T-cell (primary cell): Measurements from ENCODE around the gene HES1. TPM values are rescaled to one million over a fixed set of nuclear protein-coding genes. Genes with fewer than 3 reads are reported as not detected.
A peak's percentile ranks its signal among the peaks of the same experiment; 100 is the strongest.

Source experiments
- ATAC-seq, 4 experiments: fragments of 200-7000 bp in 3 of 4; fragments of 150-1000 bp in 1 of 4; cut with Tn5 transposase; replicated peaks in 1 of 4; 1 replicate in 3 of 4; 2 replicates in 1 of 4; pipeline ENCODE4 v1.10.0; 2021; ENCODE audit warnings: moderate library complexity in 3 of 4, mild to moderate bottlenecking in 2 of 4, moderate number of reproducible peaks in 1 of 4
- CTCF ChIA-PET, 2 donors: fragments of 300-600 bp; sonication (Branson Sonifier 250); formaldehyde crosslinking; loops; one replicate each; lab custom pipeline; 2022; ENCODE audit warnings: antibody characterized with exemption in 2 of 2; lab: Charles Lee
- POLR2A ChIA-PET, 2 donors: fragments of 300-600 bp; sonication (Branson Sonifier 250); formaldehyde crosslinking; loops; one replicate each; lab custom pipeline; 2022; ENCODE audit warnings: antibody characterized with exemption in 2 of 2; lab: Charles Lee
- DNase-seq, 35 experiments: peaks; one replicate each; pipeline versions ENCODE4 v3.0.0 to v3.0.0-alpha.2; 2013 to 2023
- H3K27ac ChIP-seq: one replicate; pipeline ENCODE4 v1.5.1; 2013; ENCODE audit warnings: low read length
- H3K27me3 ChIP-seq, 2 experiments: replicated peaks in 1 of 2; 1 replicate in 1 of 2; 2 replicates in 1 of 2; pipeline versions ENCODE4 v1.6.1 to v1.7.0; 2013; ENCODE audit warnings: low read length in 1 of 2, mixed read lengths in 1 of 2; ENCODE audit not compliant: control insufficient read depth in 2 of 2, insufficient read depth in 2 of 2; ENCODE audit errors: extremely low read depth in 1 of 2
- H3K36me3 ChIP-seq, 2 donors: 1 replicate in 1 of 2; 2 replicates in 1 of 2; pipeline versions ENCODE4 v1.6.1 to v1.7.0; 2013; ENCODE audit warnings: low read length in 1 of 2; ENCODE audit not compliant: control insufficient read depth in 2 of 2, insufficient read depth in 1 of 2; ENCODE audit errors: extremely low read depth in 1 of 2
- H3K4me1 ChIP-seq, 2 experiments: 1 replicate in 1 of 2; 2 replicates in 1 of 2; pipeline versions ENCODE4 v1.6.1 to v1.7.0; 2013; ENCODE audit warnings: low read length in 2 of 2, mixed read lengths in 1 of 2; ENCODE audit not compliant: insufficient read depth in 2 of 2, control insufficient read depth in 1 of 2; ENCODE audit errors: extremely low read depth in 1 of 2
- H3K4me3 ChIP-seq, 2 donors: 1 replicate in 1 of 2; 2 replicates in 1 of 2; pipeline versions ENCODE4 v1.5.1 to v1.7.0; 2013; ENCODE audit warnings: mild to moderate bottlenecking in 2 of 2, low read length in 1 of 2, moderate library complexity in 1 of 2; ENCODE audit not compliant: control insufficient read depth in 1 of 2; ENCODE audit errors: extremely low read depth in 1 of 2
- H3K9me3 ChIP-seq: 2 replicates; pipeline ENCODE4 v1.7.0; 2013
- H3K27ac Mint-ChIP-seq, 2 donors: one replicate each; pipeline ENCODE4 v1.8.0; 2020 to 2021; ENCODE audit warnings: mild to moderate bottlenecking in 2 of 2, mixed read lengths in 2 of 2
- H3K27me3 Mint-ChIP-seq, 2 donors: one replicate each; pipeline ENCODE4 v1.8.0; 2021 to 2022; ENCODE audit warnings: mixed read lengths in 2 of 2
- H3K36me3 Mint-ChIP-seq: one replicate; pipeline ENCODE4 v1.8.0; 2021; ENCODE audit warnings: mixed read lengths
- H3K4me1 Mint-ChIP-seq, 3 donors: one replicate each; pipeline ENCODE4 v1.8.0; 2020 to 2022; ENCODE audit warnings: mixed read lengths in 3 of 3, mild to moderate bottlenecking in 1 of 3
- H3K4me3 Mint-ChIP-seq, 3 donors: one replicate each; pipeline ENCODE4 v1.8.0; 2020 to 2022; ENCODE audit warnings: mild to moderate bottlenecking in 3 of 3, mixed read lengths in 3 of 3, moderate library complexity in 3 of 3
- H3K9me3 Mint-ChIP-seq, 3 donors: one replicate each; pipeline ENCODE4 v1.8.0; 2020 to 2022; ENCODE audit warnings: mixed read lengths in 3 of 3
- WGBS: methylation state at CpG from one replicate; pipeline ENCODE4 v1.1.5; 2013; ENCODE audit warnings: missing lambda C conversion rate; ENCODE audit not compliant: insufficient coverage; 5-methylcytosine and 5-hydroxymethylcytosine counted together
- total RNA-seq, 35 experiments: library from RNA in 6 of 35; stranded (reverse) in 6 of 35; fragments of 120-200 nt in 1 of 35; gene quantifications; one replicate each; pipeline versions ENCODE4 v1.2.1 to v1.2.4 and lab custom pipeline; 2013 to 2026

The HES1 gene
- total RNA-seq, 5 donors from 2014 or later (not counting 1 experiment from before 2014, with no cell fraction given), result 0.35 to 1.1 (median 0.46) TPM

- Mint-ChIP-seq H3K9me3 (no peaks in the 10 kb centered on the region), H3K4me3 (no peak overlapping the region), H3K36me3 (no peaks in the 10 kb centered on the region), H3K27me3 (peaks cover 4 to 16% of the 10 kb centered on the region in 2 donors), H3K27ac (no peak overlapping the region), H3K4me1 (peaks cover 8 to 19% (median 16%) of the 10 kb centered on the region in 3 donors)
- Histone ChIP-seq H3K27ac (no peak overlapping the region), H3K4me3 (no peak overlapping the region), H3K9me3 (no peaks in the 10 kb centered on the region), H3K36me3 (no peaks in the 10 kb centered on the region), H3K27me3 (peaks cover 0 to 38% of the 10 kb centered on the region in 2 experiments), H3K4me1 (peaks cover 3 to 9% of the 10 kb centered on the region in 2 experiments)
- no peak for DNase-seq
- ChIA-PET CTCF (no interaction called here), POLR2A (interaction anchor here in 1 of 2 donors (0.5 kb wide), 1 partner anchor 18 kb away, joined by 4 read pairs; no protein-coding TSS in a partner anchor)
- 86% methylated on average over 12 of the region's 15 CpGs for WGBS
- ATAC-seq, result no peak
These were observed 35.0 kb upstream of the HES1 start for GRCh38 chr3:194100856-194101390.

DNA sequence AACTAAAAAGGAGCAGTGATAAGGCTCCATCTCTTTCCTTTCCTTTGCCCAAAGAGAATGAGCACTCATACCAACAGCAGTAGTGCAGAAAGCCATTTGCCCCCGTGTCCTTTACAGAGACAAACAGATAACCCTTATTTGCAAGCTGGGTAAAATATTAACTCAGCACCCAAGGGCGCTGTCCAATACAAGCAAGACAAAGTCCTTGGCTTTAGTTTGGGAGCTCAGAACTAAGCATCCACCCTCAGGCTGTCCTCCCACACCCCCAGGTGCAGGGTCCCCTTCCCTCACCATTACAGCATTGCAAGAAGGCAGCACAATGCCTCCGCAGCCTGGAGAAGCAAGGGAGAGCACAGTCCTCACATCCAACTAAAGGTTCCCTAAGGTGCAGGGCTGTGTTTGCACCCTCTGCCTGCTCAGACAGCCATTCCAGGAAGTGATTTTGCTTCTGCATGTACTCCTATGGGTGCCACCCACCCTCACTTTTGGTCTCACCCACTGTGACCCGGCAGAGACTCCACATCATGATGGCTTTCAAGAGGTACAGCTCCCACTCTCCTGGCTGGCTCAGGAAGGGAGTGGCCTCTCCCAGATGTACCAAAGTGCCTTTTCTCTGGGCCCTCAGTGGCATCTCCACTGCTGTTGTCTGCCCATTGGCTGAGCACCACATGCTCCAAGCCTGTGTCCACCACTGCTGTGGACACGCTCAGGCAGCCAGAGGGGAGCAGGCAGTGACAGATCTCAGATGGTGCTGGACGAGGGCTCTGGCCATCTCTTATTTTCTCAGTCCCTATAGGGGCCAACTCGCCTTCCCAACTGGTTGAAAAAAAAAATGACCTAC is 34.1 kb upstream of the HES1 start:
- peaks cover 0 to 40% of the 10 kb centered on the region in 2 experiments for H3K27me3 ChIP-seq
- ATAC-seq, result no peak
- H3K4me3 ChIP-seq, result no peak overlapping the region
- no peaks in the 10 kb centered on the region for H3K36me3 Mint-ChIP-seq
- peaks cover 3 to 9% of the 10 kb centered on the region in 2 experiments for H3K4me1 ChIP-seq
- H3K27me3 Mint-ChIP-seq, result peaks cover 4 to 18% of the 10 kb centered on the region in 2 donors
- H3K4me1 Mint-ChIP-seq, result peaks cover 6 to 16% (median 16%) of the 10 kb centered on the region in 3 donors
- ChIA-PET POLR2A (no interaction called here), CTCF (no interaction called here)
- 86% methylated on average over 6 of the region's 7 CpGs for WGBS
- no peaks in the 10 kb centered on the region for H3K36me3 ChIP-seq
- H3K9me3 ChIP-seq, result no peaks in the 10 kb centered on the region
- no peak for DNase-seq
- H3K27ac Mint-ChIP-seq, result no peak overlapping the region
- no peaks in the 10 kb centered on the region for H3K9me3 Mint-ChIP-seq
- H3K27ac ChIP-seq, result no peak overlapping the region
- H3K4me3 Mint-ChIP-seq, result no peak overlapping the region

DNA sequence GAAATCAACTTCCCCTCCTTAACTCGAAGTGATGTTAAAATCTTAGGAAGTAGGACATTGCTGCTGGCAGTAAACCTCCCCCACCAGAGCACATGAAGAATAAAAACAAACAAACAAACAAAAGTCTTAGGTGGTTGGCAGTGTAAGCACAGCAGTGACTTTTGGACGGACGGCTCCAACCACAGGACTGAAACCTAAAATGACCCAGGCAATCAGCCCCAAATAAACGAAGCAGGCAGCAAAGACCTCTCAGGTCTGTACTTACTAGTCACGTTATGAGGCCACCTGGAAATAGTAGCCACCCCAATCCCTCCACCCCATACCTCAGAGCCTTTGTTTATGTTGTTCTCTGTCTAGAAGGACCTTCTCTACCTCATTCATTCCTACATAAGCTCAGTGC is 33.5 kb upstream of the HES1 start:
- Histone ChIP-seq H3K4me3 (no peak overlapping the region), H3K9me3 (no peaks in the 10 kb centered on the region), H3K4me1 (peaks cover 3 to 9% of the 10 kb centered on the region in 2 experiments), H3K36me3 (no peaks in the 10 kb centered on the region), H3K27me3 (peaks cover 0 to 38% of the 10 kb centered on the region in 2 experiments), H3K27ac (no peak overlapping the region)
- Mint-ChIP-seq H3K9me3 (no peaks in the 10 kb centered on the region), H3K4me3 (no peak overlapping the region), H3K4me1 (peaks cover 6 to 16% (median 16%) of the 10 kb centered on the region in 3 donors), H3K27me3 (peaks cover 4 to 19% of the 10 kb centered on the region in 2 donors), H3K36me3 (no peaks in the 10 kb centered on the region), H3K27ac (no peak overlapping the region)
- ChIA-PET POLR2A (no interaction called here), CTCF (no interaction called here)
- 77% methylated on average over 4 of the region's 5 CpGs for WGBS
- DNase-seq, result no peak
- ATAC-seq, result no peak

- ATAC-seq, result peak; percentile 95 to 100 (median 98)
- ChIA-PET CTCF (interaction anchor here (0.6 kb wide), 5 partner anchors 30 to 473 kb away, joined by 3 read pairs; no protein-coding TSS in a partner anchor), POLR2A (interaction anchor here in 1 of 2 donors (0.6 kb wide), 1 partner anchor 80 kb away, joined by 3 read pairs; no protein-coding TSS in a partner anchor)
- Mint-ChIP-seq H3K36me3 (no peaks in the 10 kb centered on the region), H3K9me3 (no peaks in the 10 kb centered on the region), H3K27me3 (peaks cover 9 to 22% of the 10 kb centered on the region in 2 donors), H3K27ac (peak overlapping the region in 1 of 2 donors; percentile 23), H3K4me1 (peaks cover 6 to 16% (median 16%) of the 10 kb centered on the region in 3 donors), H3K4me3 (no peak overlapping the region)
- Histone ChIP-seq H3K4me1 (peaks cover 3 to 9% of the 10 kb centered on the region in 2 experiments), H3K4me3 (no peak overlapping the region), H3K36me3 (no peaks in the 10 kb centered on the region), H3K27ac (no peak overlapping the region), H3K9me3 (no peaks in the 10 kb centered on the region), H3K27me3 (peaks cover 0 to 37% of the 10 kb centered on the region in 2 experiments)
- 0% methylated on average over 1 of the region's 7 CpGs for WGBS
- peak in 32 of 35 experiments; percentile 7 to 77 (median 46) for DNase-seq
These were observed 32.4 kb upstream of the HES1 start for GRCh38 chr3:194103505-194103904.

DNA sequence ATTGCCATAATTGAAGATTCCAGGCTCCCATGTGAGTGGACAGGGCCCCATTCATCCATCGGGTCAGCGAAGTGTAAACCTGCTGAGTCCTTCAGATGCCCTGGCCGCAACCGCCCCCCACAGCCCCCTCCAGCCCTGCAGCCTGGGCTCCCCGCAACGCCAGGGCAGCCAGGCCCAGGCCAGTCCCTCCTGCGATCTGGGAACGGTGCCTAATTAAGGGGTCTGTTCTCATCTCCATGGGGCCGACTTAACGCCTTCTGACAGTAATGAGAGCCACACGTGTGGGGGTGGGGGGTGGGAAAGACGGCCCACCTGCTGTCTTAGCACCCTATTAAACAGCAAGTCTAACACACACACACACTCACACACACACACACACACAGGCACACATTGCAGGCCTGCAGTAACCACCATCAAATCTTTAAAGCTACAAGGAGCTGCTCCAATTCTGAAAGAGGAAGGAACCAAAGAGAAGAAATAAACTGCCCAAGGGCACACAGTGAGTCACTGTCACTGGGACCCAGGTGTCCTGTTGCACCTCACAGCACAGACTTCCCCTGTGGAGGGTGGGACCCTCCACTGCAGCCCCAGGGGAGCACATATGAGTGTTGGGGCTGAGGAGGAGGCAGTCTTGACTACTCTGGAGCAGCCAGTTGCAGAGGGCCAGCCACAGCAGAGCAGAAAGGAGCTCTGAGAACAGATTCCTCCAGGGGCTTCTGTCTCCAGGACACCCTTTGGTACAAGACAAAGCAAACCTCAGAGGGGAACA is 31.8 kb upstream of the HES1 start:
- Histone ChIP-seq H3K27me3 (peaks cover 0 to 37% of the 10 kb centered on the region in 2 experiments), H3K4me3 (no peak overlapping the region), H3K36me3 (no peaks in the 10 kb centered on the region), H3K27ac (no peak overlapping the region), H3K9me3 (no peaks in the 10 kb centered on the region), H3K4me1 (peaks cover 3 to 9% of the 10 kb centered on the region in 2 experiments)
- Mint-ChIP-seq H3K27me3 (peaks cover 5 to 22% of the 10 kb centered on the region in 2 donors), H3K27ac (no peak overlapping the region), H3K9me3 (no peaks in the 10 kb centered on the region), H3K4me1 (peaks cover 6 to 16% (median 16%) of the 10 kb centered on the region in 3 donors), H3K4me3 (no peak overlapping the region), H3K36me3 (no peaks in the 10 kb centered on the region)
- DNase-seq, result peak in 1 of 35 experiments; percentile 32
- POLR2A ChIA-PET, result interaction anchor here in 1 of 2 donors (0.5 to 0.6 kb wide), 2 partner anchors 9 to 80 kb away, joined by 3 read pairs; no protein-coding TSS in a partner anchor
- WGBS, result 85% methylated on average over 2 of the region's 12 CpGs
- no peak for ATAC-seq
- CTCF ChIA-PET, result interaction anchor here (0.6 kb wide), 2 partner anchors 30 to 211 kb away, joined by 3 read pairs; no protein-coding TSS in a partner anchor

- ChIA-PET CTCF (no interaction called here), POLR2A (no interaction called here)
- H3K4me1 Mint-ChIP-seq, result peaks cover 6 to 16% (median 16%) of the 10 kb centered on the region in 3 donors
- no peaks in the 10 kb centered on the region for H3K36me3 ChIP-seq
- no peak overlapping the region for H3K4me3 ChIP-seq
- no peak overlapping the region for H3K27ac ChIP-seq
- no peaks in the 10 kb centered on the region for H3K36me3 Mint-ChIP-seq
- no peak for ATAC-seq
- H3K27ac Mint-ChIP-seq, result no peak overlapping the region
- no peak for DNase-seq
- H3K4me1 ChIP-seq, result peaks cover 3 to 9% of the 10 kb centered on the region in 2 experiments
- peaks cover 0 to 29% of the 10 kb centered on the region in 2 experiments for H3K27me3 ChIP-seq
- no peak overlapping the region for H3K4me3 Mint-ChIP-seq
- H3K27me3 Mint-ChIP-seq, result peaks cover 5 to 15% of the 10 kb centered on the region in 2 donors
- no peaks in the 10 kb centered on the region for H3K9me3 ChIP-seq
- 97% methylated on average over 4 of the region's 9 CpGs for WGBS
- no peaks in the 10 kb centered on the region for H3K9me3 Mint-ChIP-seq
These were observed 30.7 kb upstream of the HES1 start for GRCh38 chr3:194105292-194105691.
